HepG2 (cell line): ENCODE measurements around the gene FEV. TPM values are rescaled to one million over a fixed set of nuclear protein-coding genes. Genes with fewer than 3 reads are reported as not detected.

Experiments
- ATAC-seq: fragments of 200-7000 bp; cut with Tn5 transposase; 3 replicates; pipeline ENCODE4 v1.9.1; 2020; ENCODE audit warnings: mild to moderate bottlenecking, moderate library complexity
- BruUV-seq: library from RNA; stranded (reverse); fragments of 400-500 nt; replicated peaks from 2 replicates; lab custom pipeline; 2021; lab: Mats Ljungman, UMichigan
- CTCF ChIA-PET: fragments of 300-600 bp; formaldehyde crosslinking; extraction: SDS; loops from one replicate; lab custom pipeline; 2021; ENCODE audit warnings: low total read pairs, inconsistent platforms, low intra/inter-chr PET ratio; lab: Yijun Ruan, JAX
- POLR2A ChIA-PET: fragments of 350-600 bp; sonication (Branson Sonifier 250); formaldehyde crosslinking; loops from one replicate; lab custom pipeline; 2020; ENCODE audit warnings: antibody characterized with exemption, inconsistent platforms; lab: Yijun Ruan, JAX
- DNase-seq: peaks from one replicate; pipeline ENCODE4 v3.0.0-alpha.2; 2015; ENCODE audit warnings: low spot score
- FAIRE-seq: peaks from 3 replicates; lab custom pipeline; 2011; peaks lifted over from hg19 to GRCh38; lab: Jason Lieb, UNC
- H2AFZ ChIP-seq: one replicate; pipeline ENCODE4 v1.6.1; 2011; ENCODE audit warnings: low read length, inconsistent platforms
- H3K27ac ChIP-seq: fragments of 300-600 bp; 3 replicates; pipeline ENCODE4 v1.8.0; 2011; ENCODE audit warnings: mixed run types, mild to moderate bottlenecking, mixed read lengths, low read length, inconsistent platforms; ENCODE audit not compliant: insufficient read depth; ENCODE audit errors: extremely low read length
- H3K27me3 ChIP-seq, 2 experiments: fragments of 200-600 bp in 1 of 2; 2 replicates in 1 of 2; 3 replicates in 1 of 2; pipeline versions ENCODE4 v1.6.0 to v1.8.0; 2011; ENCODE audit warnings: low read length in 2 of 2, mild to moderate bottlenecking in 2 of 2, moderate library complexity in 2 of 2, inconsistent platforms in 1 of 2; ENCODE audit not compliant: insufficient read depth in 2 of 2, control insufficient read depth in 1 of 2
- H3K36me3 ChIP-seq, 2 experiments: fragments of 200-600 bp in 1 of 2; replicated peaks in 1 of 2; 2 replicates in 1 of 2; 3 replicates in 1 of 2; pipeline versions ENCODE4 v1.5.1 to v1.8.0; 2011; ENCODE audit warnings: low read length in 2 of 2, inconsistent platforms in 1 of 2; ENCODE audit not compliant: insufficient read depth in 2 of 2, control insufficient read depth in 1 of 2
- H3K4me1 ChIP-seq: 2 replicates; pipeline ENCODE4 v1.5.1; 2012; ENCODE audit warnings: low read length, inconsistent platforms; ENCODE audit not compliant: insufficient read depth
- H3K4me2 ChIP-seq: 2 replicates; pipeline ENCODE4 v1.6.0; 2011; ENCODE audit warnings: low read depth, low read length, inconsistent platforms
- H3K4me3 ChIP-seq, 3 experiments: fragments of 200-600 bp in 1 of 3; sonication (generic), shearing (Covaris generic) in 1 of 3; replicated peaks in 1 of 3; 2 replicates each; pipeline ENCODE4 v1.5.1; 2011 to 2016; ENCODE audit warnings: low read length in 3 of 3, inconsistent platforms in 2 of 3, low read depth in 2 of 3, mild to moderate bottlenecking in 2 of 3, control low read depth in 1 of 3, mixed read lengths in 1 of 3; ENCODE audit not compliant: insufficient read depth in 1 of 3
- H3K79me2 ChIP-seq: one replicate; pipeline ENCODE4 v1.6.1; 2011; ENCODE audit warnings: low read length, inconsistent platforms; ENCODE audit not compliant: insufficient read depth
- H3K9ac ChIP-seq: 2 replicates; pipeline ENCODE4 v1.6.0; 2011; ENCODE audit warnings: mild to moderate bottlenecking, low read depth, low read length, inconsistent platforms; ENCODE audit not compliant: insufficient read depth
- H3K9me3 ChIP-seq: 2 replicates; pipeline ENCODE4 v1.5.1; 2012; ENCODE audit warnings: mild to moderate bottlenecking, low read length
- H4K20me1 ChIP-seq: 2 replicates; pipeline ENCODE4 v1.6.0; 2011; ENCODE audit warnings: inconsistent platforms, mild to moderate bottlenecking, low read length, moderate library complexity; ENCODE audit not compliant: insufficient read depth
- ARHGAP35 ChIP-seq: sonication (generic); formaldehyde crosslinking; IDR thresholded peaks from 2 replicates; pipeline ENCODE4 v1.9.0; 2022; ENCODE audit warnings: mild to moderate bottlenecking, inconsistent platforms, moderate library complexity, missing genetic modification reagents, borderline replicate concordance
- EEA1 ChIP-seq: sonication (generic); formaldehyde crosslinking; IDR thresholded peaks from 2 replicates; pipeline ENCODE4 v1.5.1; 2020; ENCODE audit warnings: mild to moderate bottlenecking, missing genetic modification reagents, borderline replicate concordance
- MLLT10 ChIP-seq: sonication (generic); formaldehyde crosslinking; IDR thresholded peaks from 2 replicates; pipeline ENCODE4 v1.4.0; 2020; ENCODE audit warnings: missing genetic modification reagents
- SP1 ChIP-seq, 2 experiments: fragments of 450-650 bp in 1 of 2; sonication (generic) in 1 of 2; formaldehyde crosslinking in 1 of 2; IDR thresholded peaks; 2 replicates each; pipeline versions ENCODE4 v1.4.0 to v1.6.1; 2016 to 2020; ENCODE audit warnings: missing genetic modification reagents in 1 of 2
- TCF12 ChIP-seq, 2 experiments: fragments of 450-650 bp in 1 of 2; sonication (generic) in 1 of 2; formaldehyde crosslinking in 1 of 2; IDR thresholded peaks; 2 replicates each; pipeline versions ENCODE4 v1.6.1 to v1.8.0; 2017 to 2022; ENCODE audit warnings: antibody characterized with exemption in 1 of 2, mild to moderate bottlenecking in 1 of 2, missing genetic modification reagents in 1 of 2, moderate library complexity in 1 of 2
- THYN1 ChIP-seq: sonication (generic); formaldehyde crosslinking; IDR thresholded peaks from 2 replicates; pipeline ENCODE4 v1.8.1; 2023; ENCODE audit warnings: low read depth, mild to moderate bottlenecking, moderate library complexity, missing genetic modification reagents, borderline replicate concordance
- XBP1 ChIP-seq: sonication (generic); formaldehyde crosslinking; IDR thresholded peaks from 2 replicates; pipeline ENCODE4 v1.5.0; 2020; ENCODE audit warnings: missing genetic modification reagents
- ZBTB21 ChIP-seq: sonication (generic); formaldehyde crosslinking; IDR thresholded peaks from 2 replicates; pipeline ENCODE4 v1.4.0; 2020; ENCODE audit warnings: missing genetic modification reagents
- ZBTB42 ChIP-seq: sonication (generic); formaldehyde crosslinking; IDR thresholded peaks from 2 replicates; pipeline ENCODE4 v1.5.0; 2020; ENCODE audit warnings: mild to moderate bottlenecking, missing genetic modification reagents
- ZMAT3 ChIP-seq: sonication (generic); formaldehyde crosslinking; conservative IDR thresholded peaks from 2 replicates; pipeline ENCODE4 v1.7.0; 2021; ENCODE audit warnings: missing genetic modification reagents
- ZNF407 ChIP-seq: sonication (generic); formaldehyde crosslinking; IDR thresholded peaks from one replicate; pipeline ENCODE4 v1.5.1; 2020; ENCODE audit warnings: mild to moderate bottlenecking, missing genetic modification reagents; ENCODE audit errors: not compliant biosample characterization
- ZNF556 ChIP-seq: sonication (generic); formaldehyde crosslinking; IDR thresholded peaks from 2 replicates; pipeline ENCODE4 v1.4.0; 2020; ENCODE audit warnings: mild to moderate bottlenecking, missing genetic modification reagents, borderline replicate concordance
- ZNF761 ChIP-seq: sonication (generic); formaldehyde crosslinking; conservative IDR thresholded peaks from 2 replicates; pipeline ENCODE4 v1.4.0; 2020; ENCODE audit warnings: mild to moderate bottlenecking, missing genetic modification reagents
- ZNF891 ChIP-seq: sonication (generic); formaldehyde crosslinking; IDR thresholded peaks from 2 replicates; pipeline ENCODE4 v1.5.0; 2020; ENCODE audit warnings: mild to moderate bottlenecking, missing genetic modification reagents
- WGBS: methylation state at CpG from one replicate; pipeline ENCODE4 v1.1.6; 2017; ENCODE audit warnings: low lambda C conversion rate; 5-methylcytosine and 5-hydroxymethylcytosine counted together
- in situ Hi-C: cut with HindIII; loops from 2 replicates; pipeline ENCODE4 v1.10.0; 2017; ENCODE audit warnings: low pct_unique_long_range_greater_than_20kb; ENCODE audit not compliant: extremely low pct_ligation_motif_present
- intact Hi-C: fragments of 100-400 bp; cut with micrococcal nuclease; formaldehyde crosslinking; loops from one replicate; pipeline ENCODE4 v1.10.0; 2022; ENCODE audit not compliant: unreplicated experiment
- polyA plus RNA-seq, 8 experiments: library from polyadenylated mRNA; depleted of rRNA in 3 of 8; stranded (reverse) in 7 of 8; unstranded in 1 of 8; fragments of >200 nt; fragmentation: Illumina TruSeq in 4 of 8; extraction: Trizol in 4 of 8; gene quantifications; 2 replicates each; pipeline versions ENCODE4 v1.2.1 to v1.2.3, GENCODE V29; 2011 to 2016; ENCODE audit warnings: low read depth in 4 of 8, missing spikeins in 1 of 8, mixed read lengths in 1 of 8; ENCODE audit not compliant: insufficient read depth in 1 of 8
- total RNA-seq, 5 experiments: library from RNA; depleted of rRNA; stranded (reverse); fragments of >200 nt; fragmentation: Illumina TruSeq; extraction: Trizol; gene quantifications; 2 replicates each; pipeline ENCODE4 v1.2.3, GENCODE V29; 2016; ENCODE audit warnings: low read depth in 1 of 5
- TF ChIP-seq, protein P1 (sequence below): sonication (generic); formaldehyde crosslinking; conservative IDR thresholded peaks from 2 replicates; pipeline ENCODE4 v1.8.0; 2022; ENCODE audit warnings: mild to moderate bottlenecking, moderate library complexity, missing genetic modification reagents

FEV gene
- total and polyA plus RNA-seq, 2 of the 13 experiments (the other 11 are each of a cell fraction or from before 2014, with no cell fraction given): not detected

DNA sequence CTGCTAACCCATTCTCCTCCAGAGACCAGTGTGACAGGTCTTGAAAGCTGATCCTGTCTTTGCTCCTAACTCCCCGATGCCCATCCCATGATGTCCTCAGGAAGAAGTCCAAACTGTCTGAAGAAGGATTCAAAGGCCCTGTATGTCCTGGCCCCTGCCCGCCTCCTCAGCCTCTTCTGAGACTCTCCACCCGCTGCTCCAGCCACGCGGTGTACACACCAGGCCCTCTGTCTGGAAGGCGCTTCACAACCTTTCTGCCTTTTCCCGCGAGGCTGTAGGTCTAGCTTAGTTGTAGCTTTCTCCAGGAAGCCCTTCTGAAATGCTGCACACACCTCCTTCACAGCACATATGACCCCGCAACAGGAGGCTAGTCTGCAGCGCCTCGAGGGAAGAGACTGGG, 31.7 kb upstream of the FEV start:
- intact Hi-C loops (no loop called here), in situ Hi-C loops (no loop called here)
- H3K9me3 ChIP-seq: no peaks in the 10 kb centered on the region
- H3K27ac ChIP-seq: no peak overlapping the region
- no peak overlapping the region for H2AFZ ChIP-seq
- no peaks in the 10 kb centered on the region for H3K36me3 ChIP-seq
- WGBS: 62% methylated on average over 11 of the region's 11 CpGs
- no peak overlapping the region for H3K4me2 ChIP-seq
- CTCF ChIA-PET: no interaction called here
- ATAC-seq: no peak
- peaks cover 33 to 85% of the 10 kb centered on the region in 2 experiments for H3K27me3 ChIP-seq
- no peak for FAIRE-seq
- no peaks in the 10 kb centered on the region for H3K4me1 ChIP-seq
- peaks cover 9% of the 10 kb centered on the region; the same call in 1 of the 2 replicates for H4K20me1 ChIP-seq
- H3K4me3 ChIP-seq: no peak overlapping the region
- no peak for DNase-seq
- TF ChIP-seq ZNF407 (CRISPR knock-in tag): no peak
- TF ChIP-seq MLLT10: no peak
- no peak for TF ChIP-seq SP1 (IDR thresholded peaks at IDR 0.05)
- no peak for TF ChIP-seq SP1 (CRISPR knock-in tag; IDR thresholded peaks at IDR 0.05)
- TF ChIP-seq THYN1: no peak
- TF ChIP-seq ZMAT3: no peak
- no peak for TF ChIP-seq EEA1
- TF ChIP-seq ZBTB21: no peak
- TF ChIP-seq ZBTB42: no peak
- TF ChIP-seq, protein P1, sequence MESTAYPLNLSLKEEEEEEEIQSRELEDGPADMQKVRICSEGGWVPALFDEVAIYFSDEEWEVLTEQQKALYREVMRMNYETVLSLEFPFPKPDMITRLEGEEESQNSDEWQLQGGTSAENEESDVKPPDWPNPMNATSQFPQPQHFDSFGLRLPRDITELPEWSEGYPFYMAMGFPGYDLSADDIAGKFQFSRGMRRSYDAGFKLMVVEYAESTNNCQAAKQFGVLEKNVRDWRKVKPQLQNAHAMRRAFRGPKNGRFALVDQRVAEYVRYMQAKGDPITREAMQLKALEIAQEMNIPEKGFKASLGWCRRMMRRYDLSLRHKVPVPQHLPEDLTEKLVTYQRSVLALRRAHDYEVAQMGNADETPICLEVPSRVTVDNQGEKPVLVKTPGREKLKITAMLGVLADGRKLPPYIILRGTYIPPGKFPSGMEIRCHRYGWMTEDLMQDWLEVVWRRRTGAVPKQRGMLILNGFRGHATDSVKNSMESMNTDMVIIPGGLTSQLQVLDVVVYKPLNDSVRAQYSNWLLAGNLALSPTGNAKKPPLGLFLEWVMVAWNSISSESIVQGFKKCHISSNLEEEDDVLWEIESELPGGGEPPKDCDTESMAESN (CRISPR knock-in tag): no peak
- no peak for TF ChIP-seq XBP1
- no peak for TF ChIP-seq TCF12 (IDR thresholded peaks at IDR 0.05)
- no peak for TF ChIP-seq TCF12 (CRISPR knock-in tag; IDR thresholded peaks at IDR 0.05)
- TF ChIP-seq ZNF761 (CRISPR knock-in tag): no peak
- no peak for TF ChIP-seq ZNF556 (CRISPR knock-in tag)
- no peak for TF ChIP-seq ZNF891 (CRISPR knock-in tag)
- TF ChIP-seq ARHGAP35 (CRISPR knock-in tag): no peak
- no peak overlapping the region for H3K9ac ChIP-seq
- H3K79me2 ChIP-seq: no peaks in the 10 kb centered on the region
- no TSS peak for BruUV-seq
- POLR2A ChIA-PET: no interaction called here
